Measurements from ENCODE around the gene CHMP5. TPM values are rescaled to one million over a fixed set of nuclear protein-coding genes. Genes with fewer than 3 reads are reported as not detected.

CHMP5 gene
- total RNA-seq, 1 experiment from 2014 or later: 47.6 TPM

DNA sequence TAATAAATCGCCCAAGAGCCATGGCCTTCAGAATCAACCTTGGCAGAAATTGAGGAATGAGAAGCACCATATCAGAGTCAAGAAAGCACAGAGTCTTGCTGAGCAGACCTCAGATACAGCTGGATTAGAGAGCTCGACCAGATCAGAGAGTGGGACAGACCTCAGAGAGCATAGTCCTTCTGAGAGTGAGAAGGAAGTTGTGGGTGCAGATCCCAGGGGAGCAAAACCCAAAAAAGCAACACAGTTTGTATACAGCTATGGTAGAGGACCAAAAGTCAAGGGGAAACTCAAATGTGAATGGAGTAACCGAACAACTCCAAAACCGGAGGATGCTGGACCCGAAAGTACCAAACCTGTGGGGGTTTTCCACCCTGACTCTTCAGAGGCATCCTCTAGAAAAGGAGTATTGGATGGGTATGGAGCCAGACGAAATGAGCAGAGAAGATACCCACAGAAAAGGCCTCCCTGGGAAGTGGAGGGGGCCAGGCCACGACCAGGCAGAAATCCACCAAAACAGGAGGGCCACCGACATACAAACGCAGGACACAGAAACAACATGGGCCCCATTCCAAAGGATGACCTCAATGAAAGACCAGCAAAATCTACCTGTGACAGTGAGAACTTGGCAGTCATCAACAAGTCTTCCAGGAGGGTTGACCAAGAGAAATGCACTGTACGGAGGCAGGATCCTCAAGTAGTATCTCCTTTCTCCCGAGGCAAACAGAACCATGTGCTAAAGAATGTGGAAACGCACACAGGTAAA lies 30.0 kb downstream of the CHMP5 start:
- H3T11ph ChIP-seq (ENCODE audit: low read length): no peak overlapping the region
- no peak overlapping the region for H3K4me2 ChIP-seq (ENCODE audit: insufficient read depth, insufficient read length, low read length)
- H2AFZ ChIP-seq (ENCODE audit: low read length): no peak overlapping the region
- no peak overlapping the region for H4K5ac ChIP-seq (ENCODE audit: insufficient read length, low read depth, low read length)
- H3K18ac ChIP-seq (ENCODE audit: insufficient read length, low read depth, low read length): no peak overlapping the region
- H3K27ac Mint-ChIP-seq: no peak overlapping the region; a peak in 2 of 7 replicates
- no peaks in the 10 kb centered on the region for H4K20me1 ChIP-seq (ENCODE audit: control insufficient read depth, insufficient read depth, insufficient read length)
- no peak overlapping the region for H2AK5ac ChIP-seq (ENCODE audit: insufficient read length, low read length)
- H2BK120ac ChIP-seq (ENCODE audit: low read depth, low read length, poor library complexity, severe bottlenecking): no peak overlapping the region
- H2BK5ac ChIP-seq (ENCODE audit: insufficient read length, low read length): no peak overlapping the region
- peaks cover 10% of the 10 kb centered on the region for H3K79me1 ChIP-seq (ENCODE audit: insufficient read depth, low read depth, low read length, poor library complexity, severe bottlenecking)
- H3K9ac ChIP-seq (ENCODE audit: extremely low read depth, insufficient read length, low read length): no peak overlapping the region
- H2BK15ac ChIP-seq (ENCODE audit: low read depth, low read length): no peak overlapping the region
- TF ChIP-seq, protein P1, sequence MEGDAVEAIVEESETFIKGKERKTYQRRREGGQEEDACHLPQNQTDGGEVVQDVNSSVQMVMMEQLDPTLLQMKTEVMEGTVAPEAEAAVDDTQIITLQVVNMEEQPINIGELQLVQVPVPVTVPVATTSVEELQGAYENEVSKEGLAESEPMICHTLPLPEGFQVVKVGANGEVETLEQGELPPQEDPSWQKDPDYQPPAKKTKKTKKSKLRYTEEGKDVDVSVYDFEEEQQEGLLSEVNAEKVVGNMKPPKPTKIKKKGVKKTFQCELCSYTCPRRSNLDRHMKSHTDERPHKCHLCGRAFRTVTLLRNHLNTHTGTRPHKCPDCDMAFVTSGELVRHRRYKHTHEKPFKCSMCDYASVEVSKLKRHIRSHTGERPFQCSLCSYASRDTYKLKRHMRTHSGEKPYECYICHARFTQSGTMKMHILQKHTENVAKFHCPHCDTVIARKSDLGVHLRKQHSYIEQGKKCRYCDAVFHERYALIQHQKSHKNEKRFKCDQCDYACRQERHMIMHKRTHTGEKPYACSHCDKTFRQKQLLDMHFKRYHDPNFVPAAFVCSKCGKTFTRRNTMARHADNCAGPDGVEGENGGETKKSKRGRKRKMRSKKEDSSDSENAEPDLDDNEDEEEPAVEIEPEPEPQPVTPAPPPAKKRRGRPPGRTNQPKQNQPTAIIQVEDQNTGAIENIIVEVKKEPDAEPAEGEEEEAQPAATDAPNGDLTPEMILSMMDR (conservative IDR thresholded peaks at IDR 0.05): no peak
- H3K23ac ChIP-seq (ENCODE audit: insufficient read length, low read depth, low read length): no peak overlapping the region
- no peaks in the 10 kb centered on the region for H3K23me2 ChIP-seq (ENCODE audit: insufficient read length, low read depth, low read length, poor library complexity, severe bottlenecking)
- peaks cover 25 to 66% (median 58%) of the 10 kb centered on the region in 3 experiments; a peak in 6 of 7 replicates for H3K36me3 Mint-ChIP-seq (ENCODE audit: insufficient read depth in 1 of 3, low read depth in 3 of 3)
- H3K56ac ChIP-seq (ENCODE audit: insufficient read length, low read depth, low read length): no peak overlapping the region
- H4K91ac ChIP-seq (ENCODE audit: insufficient read length, low read depth, low read length): no peak overlapping the region
- H3K14ac ChIP-seq (ENCODE audit: insufficient read depth, low read length): no peak overlapping the region
- no peak overlapping the region for H3K27ac ChIP-seq (ENCODE audit: insufficient read length, low read depth, low read length)
- no peak overlapping the region for H3K4ac ChIP-seq (ENCODE audit: low read depth, low read length)
- H2BK12ac ChIP-seq (ENCODE audit: insufficient read length, low read depth, low read length): no peak overlapping the region
- WGBS (ENCODE audit: extremely low coverage, insufficient read length, low lambda C conversion rate): no CpG with 5 or more reads among the region's 12 CpGs
- peaks cover 0 to 2% of the 10 kb centered on the region in 2 experiments; a peak in 2 of 5 replicates for H3K9me3 Mint-ChIP-seq
- H3K9me3 ChIP-seq (ENCODE audit: control insufficient read depth, low read depth, low read length): no peaks in the 10 kb centered on the region
- no peak overlapping the region for H4K8ac ChIP-seq (replicated peaks; ENCODE audit: insufficient read length, low read depth, low read length)
- no peaks in the 10 kb centered on the region for H3K27me3 Mint-ChIP-seq (ENCODE audit: low read depth)
- 0 out of 2 replicates have a peak, but pooled peaks cover 2% of the 10 kb centered on the region for H3K4me1 ChIP-seq (ENCODE audit: insufficient read depth, low read length)
- peaks cover 16% of the 10 kb centered on the region; the same call in 1 of the 2 replicates for H3K79me2 ChIP-seq (ENCODE audit: insufficient read depth, low read length)
- DNase-seq: no peak
- H3K4me3 Mint-ChIP-seq: no peak overlapping the region
- H3K4me1 Mint-ChIP-seq: peaks cover 7 to 13% of the 10 kb centered on the region in 2 experiments; a peak in 3 of 4 replicates
- no peak overlapping the region for H2BK20ac ChIP-seq (ENCODE audit: low read depth, low read length, poor library complexity, severe bottlenecking)
- H3K27me3 ChIP-seq (ENCODE audit: insufficient read depth, low read length): no peaks in the 10 kb centered on the region

Data from H9 (cell line).